Measurements from ENCODE around the gene FOXD1.
"Not testable (repeated sequence)": the region's sequence is repeated elsewhere in the genome, so short reads cannot be mapped to it uniquely, and the experiment has no call there.

Gene FOXD1

DNA sequence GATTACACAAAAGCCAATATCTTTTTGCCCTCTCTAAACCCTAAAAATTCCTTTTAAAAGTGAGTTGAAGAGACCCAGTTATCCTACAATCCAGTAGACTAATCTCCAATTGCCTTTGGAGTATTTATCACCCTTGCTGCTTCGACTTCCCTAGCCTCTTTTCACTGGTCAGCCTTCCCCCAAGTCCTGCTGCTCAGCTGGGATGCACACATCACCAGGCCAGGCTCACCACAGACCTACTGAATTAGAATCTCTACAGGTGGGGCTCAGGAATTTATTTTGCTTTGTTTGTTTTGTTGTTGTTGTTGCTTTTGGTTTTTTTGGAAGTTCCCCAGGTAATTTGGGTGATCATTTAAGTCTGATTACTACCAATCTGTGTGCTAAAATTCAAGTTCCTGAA is 11.6 kb upstream of the FOXD1 start:
- DNase-seq = no peak

DNA sequence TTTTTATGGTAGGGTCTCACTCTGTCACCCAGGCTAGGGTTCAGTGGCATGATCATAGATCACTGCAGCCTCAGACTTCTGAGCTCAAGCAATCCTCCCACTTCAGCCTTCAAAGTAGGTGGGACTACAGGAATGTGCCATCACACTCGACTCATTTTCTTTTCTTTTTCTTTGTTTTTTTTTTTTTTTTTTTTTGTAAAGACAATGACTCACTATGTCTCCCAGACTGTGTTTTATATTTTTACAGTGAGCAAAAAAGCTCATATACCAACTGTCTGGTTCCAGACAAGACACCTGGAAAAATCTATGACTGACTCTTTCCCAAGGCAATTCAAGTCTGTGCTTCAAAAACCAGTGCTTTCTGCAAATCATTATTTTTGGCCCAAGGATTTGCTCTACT is 10.8 kb upstream of the FOXD1 start:
- no peak for DNase-seq

DNA sequence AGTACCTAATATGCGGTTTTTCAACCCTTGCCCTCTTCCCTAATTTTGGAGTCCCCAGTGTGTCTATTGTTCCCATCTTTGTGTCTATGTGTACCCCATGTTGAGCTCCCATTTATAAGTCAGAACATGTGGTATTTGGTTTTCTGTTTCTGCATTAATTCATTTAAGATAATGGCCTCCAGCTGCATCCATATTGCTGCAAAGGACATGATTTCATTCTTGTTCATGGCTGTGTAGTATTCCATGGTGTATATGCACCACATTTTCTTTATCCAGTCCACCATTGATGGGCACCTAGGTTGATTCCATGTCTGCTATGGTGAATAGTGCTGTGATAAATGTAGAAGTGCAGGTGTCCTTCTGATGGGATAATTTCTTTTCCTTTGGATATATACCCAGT is 7.9 kb upstream of the FOXD1 start:
- not testable (repeated sequence) for DNase-seq

DNA sequence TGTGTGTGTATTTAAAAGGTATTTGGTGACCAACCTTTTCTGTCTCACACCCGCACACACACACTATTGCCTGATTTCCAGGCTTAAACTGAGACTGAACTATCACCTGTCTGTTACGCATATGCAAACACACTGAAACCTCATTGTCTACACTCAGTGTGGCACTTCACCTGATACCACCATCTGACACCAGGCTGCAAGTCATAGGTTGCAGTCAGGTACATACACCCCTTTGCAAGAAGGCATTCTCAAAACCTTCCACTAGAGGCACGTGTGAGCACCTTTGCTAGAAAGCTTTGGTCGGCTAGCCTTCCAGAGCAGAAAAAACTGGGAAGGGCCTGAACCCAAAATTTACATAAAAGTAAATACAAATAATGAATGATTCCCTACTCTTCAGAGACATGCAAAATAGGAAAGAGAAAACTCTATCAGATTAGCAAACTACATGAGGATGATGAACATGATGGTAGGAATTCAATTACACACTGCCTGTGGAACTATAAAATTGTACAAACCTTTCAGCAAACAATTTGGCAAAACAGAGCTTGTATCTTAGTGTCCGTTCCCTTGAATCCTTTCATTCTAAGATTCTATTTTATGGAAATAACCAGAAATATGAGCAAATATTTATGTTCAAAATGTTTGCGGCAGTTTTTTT is 5.9 kb upstream of the FOXD1 start:
- peak; percentile 96 for DNase-seq

DNA sequence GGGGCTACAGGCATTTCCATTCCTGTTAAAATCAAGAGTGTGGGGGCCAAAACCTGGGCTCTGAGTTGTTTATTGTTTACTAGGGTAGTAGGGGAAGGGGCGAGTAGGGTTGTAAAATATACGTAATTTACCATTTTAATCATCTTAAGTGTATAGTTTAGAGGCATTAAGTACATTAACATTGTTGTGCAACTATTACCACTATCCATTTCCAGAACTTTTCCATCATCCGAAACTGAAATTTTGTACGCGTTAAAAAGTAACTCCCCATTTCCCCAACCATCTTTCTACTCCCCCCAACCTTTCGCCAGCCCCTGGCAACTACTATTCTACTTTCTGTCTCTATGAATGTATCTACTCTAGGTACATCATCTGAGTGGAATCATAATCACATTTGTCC is 3.6 kb upstream of the FOXD1 start:
- no peak for DNase-seq

DNA sequence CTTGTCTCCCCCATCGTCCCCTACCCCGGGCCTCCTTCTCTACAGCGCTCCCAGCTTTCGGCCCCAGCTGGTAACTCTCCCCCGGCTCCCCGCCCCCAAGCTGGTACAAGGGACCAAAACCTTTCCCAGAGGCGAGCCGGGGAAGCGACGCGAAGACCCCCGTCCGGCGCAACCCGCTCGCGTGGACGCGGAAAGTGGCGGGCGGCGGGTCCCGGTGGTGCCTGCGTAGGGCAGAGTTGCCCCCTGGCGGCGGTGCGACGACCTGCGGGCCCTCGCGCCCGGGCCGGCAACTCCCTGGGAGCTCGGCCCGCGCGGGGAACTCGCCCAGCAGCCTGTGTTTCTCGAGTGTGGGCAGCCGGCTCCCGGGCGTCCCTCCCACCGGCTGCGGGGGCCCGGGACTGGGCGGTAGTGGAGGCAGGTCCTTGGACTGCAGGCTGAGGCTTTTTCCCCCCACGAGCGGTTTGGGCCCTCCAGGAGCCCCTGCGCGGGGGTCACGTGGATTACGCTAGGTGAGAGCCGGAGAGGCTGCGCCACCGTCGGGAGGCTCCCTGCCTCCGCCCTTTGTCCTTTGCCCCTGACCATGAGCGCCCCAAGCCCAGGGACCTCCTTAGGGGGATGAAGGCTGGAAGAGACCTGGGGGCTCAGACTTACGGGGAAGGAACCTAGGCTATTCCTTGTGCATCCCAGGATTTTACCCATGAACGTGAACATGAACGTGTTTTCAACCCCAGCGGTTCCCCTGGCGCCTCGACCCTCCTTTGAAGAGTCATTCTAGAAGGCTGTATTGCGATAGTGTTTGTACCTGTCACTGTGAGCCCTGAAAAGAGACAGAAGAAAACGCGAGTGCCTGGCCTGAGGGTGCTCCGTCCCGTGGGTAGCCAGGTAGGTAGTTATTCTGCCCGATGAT is 2.9 kb upstream of the FOXD1 start:
- DNase-seq = peak; percentile 48

DNA sequence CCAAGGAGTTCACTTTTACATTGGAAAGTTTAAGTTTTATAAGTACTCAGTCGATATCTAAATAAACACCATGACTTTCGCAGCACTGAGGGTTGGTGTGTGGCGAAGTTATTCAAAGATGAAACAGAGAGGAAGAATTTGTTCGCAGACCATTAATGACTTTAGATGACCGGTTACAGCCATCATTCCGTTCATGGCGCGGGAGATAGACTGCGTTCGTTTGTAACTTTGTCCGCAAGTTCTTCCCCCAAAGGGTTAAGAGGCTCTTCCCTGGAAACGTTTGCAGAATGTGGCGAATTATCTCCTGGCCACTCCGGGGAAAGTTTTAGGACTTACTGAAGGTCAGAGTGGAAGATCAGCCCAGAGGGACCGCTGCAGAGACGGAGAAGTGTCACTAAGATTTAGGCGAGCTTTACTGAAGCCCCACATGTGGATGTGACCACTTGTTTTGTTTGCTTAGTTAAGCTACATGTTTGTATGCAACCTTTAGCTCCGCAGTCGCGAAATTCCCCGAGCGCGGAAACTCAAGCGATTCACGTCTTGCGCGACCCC is 2.2 kb upstream of the FOXD1 start:
- no peak for DNase-seq

DNA sequence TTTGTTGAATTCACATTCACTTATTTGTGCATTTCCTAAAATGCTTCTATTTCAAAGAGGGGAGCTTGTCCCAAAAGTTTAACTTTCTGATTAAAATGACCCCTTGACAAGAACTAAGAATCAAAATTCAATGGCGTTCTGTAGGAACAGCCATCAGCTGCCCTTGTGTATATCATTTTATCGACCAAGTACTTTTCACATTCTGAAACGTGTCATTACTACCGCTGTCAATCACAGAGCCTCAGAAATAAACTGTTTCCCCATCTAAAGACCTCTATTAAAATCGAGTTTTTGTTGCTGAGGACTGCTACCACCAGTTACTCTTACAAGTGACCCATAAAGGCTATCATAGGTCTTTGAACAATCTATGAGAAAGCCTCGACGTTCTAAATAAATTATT is 1.6 kb upstream of the FOXD1 start:
- no peak for DNase-seq

DNA sequence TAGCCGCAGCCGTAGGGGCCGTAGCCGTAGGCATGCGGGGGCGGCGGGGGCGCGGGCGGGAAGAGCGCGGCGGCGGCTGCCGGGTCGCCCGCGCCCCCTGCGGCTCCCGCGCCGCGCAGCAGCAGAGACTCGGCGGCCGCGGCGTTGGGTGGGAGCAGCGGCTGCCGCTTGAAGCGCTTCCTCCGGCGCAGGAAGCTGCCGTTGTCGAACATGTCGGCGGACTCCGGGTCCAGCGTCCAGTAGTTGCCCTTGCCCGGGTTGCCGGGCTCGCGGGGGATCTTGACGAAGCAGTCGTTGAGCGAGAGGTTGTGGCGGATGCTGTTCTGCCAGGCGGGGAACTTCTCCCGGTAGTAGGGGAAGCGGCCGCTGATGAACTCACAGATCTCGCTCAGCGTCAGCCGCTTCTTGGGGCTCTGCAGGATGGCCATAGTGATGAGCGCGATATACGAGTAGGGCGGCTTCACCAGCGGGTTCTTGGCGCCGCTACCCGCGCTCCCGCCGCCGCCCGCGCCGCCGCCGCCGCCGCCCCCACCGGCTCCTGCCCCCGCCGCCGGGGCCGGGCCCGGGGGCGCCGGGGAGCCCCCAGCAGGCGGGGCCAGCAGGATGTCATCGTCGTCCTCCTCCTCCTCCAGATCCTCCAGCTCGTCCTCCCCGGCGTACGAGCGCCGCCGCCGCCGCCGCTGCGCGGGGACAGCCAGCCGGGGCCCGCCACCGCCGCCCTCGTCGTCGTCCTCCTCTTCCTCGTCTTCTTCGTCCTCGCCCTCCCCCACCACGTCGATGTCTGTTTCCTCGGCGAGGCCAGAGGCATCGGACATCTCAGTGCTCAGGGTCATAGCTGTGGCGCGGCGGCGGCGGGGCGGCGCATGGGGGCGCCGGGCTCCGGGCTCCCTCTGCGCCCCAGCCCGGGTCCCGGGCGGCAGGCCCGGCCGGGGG is 781 bp downstream of the FOXD1 start:
- peak; percentile 45 for DNase-seq

DNA sequence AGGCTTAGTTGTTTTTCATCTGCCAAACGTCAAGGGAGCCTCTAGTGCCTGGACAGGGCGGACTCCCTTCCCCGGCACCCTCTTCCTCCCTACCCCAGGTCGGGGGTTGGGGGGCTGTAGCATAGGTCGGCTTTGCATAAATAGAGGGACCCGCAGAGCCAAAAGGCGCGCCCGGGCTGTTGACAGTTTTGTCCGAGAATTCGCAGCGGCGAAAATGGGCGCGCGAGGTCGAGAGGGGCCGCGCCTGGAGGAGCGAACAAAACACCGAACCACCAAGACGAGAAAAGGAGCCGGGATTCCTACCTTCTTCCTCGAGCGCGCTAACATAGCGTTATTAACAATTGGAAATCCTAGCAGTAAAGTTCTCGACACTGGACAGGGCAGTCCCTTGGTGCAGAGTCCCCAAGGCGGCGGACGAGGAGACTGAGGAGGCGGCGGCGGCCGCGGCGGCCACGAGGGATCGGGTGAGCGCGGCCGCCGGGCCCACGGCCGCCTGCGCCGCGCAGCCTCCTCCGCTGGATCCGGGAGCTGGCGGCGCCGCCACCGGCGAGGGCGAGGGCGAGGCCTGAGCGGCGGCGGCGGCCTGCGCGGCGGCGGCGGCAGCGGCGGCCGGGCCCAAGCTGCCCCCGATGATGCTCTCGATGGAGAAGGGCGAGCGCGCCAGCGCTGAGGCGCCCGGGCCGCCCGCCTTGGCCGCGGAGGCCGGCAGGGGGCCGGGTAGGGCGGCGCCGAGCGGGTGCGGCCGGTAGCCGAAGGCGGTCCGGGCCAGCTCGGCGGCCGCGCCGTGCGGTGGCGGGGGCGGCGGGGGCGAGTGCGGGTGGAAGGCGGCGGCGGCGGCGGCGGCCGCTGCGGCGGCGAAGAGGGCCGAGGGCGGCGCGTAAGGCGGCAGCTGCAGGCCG is 1.7 kb downstream of the FOXD1 start:
- no peak for DNase-seq

DNA sequence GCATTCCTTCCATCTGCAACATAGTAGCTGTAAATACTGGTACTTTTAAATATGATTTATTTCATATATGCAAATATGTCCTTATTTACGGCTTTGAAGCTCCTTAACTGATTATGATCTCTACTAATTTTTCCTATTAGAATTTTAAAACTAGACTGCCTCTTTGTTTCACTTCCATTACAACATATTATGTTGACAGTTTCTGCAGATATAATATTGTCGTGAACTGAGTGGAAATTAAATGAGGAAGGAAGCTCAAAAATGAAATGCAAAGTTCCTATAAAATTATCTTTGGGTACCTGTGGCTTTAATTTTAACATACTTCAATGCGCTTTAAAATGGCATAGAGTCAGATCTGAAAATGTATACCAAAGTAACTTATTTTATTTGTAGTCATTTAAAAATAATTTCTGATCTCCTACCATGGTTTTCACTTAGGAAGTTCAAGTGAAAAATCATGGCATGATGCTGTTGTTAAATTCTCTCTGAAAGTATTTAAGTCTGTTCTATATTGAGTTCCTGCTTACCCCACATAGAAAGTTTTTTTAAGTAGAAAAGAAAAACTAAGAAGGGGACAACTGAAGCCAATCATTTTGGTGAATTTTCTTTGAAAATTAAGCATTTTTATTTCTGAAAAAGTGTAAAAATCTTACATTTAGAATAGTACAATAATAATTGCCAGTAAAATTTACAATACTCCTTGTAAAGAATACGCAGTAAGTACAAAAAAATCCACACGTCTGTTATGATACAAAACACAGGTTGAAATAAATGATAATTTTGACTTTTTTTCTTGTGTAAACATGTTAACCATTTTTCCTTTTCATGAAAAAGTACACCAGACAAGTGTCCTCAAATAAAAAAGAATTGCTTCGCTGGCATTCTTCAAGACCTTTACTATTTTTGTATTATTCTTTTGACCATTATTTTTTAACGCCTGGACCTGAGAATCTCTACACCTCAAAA is 2.6 kb downstream of the FOXD1 start:
- DNase-seq = no peak

DNA sequence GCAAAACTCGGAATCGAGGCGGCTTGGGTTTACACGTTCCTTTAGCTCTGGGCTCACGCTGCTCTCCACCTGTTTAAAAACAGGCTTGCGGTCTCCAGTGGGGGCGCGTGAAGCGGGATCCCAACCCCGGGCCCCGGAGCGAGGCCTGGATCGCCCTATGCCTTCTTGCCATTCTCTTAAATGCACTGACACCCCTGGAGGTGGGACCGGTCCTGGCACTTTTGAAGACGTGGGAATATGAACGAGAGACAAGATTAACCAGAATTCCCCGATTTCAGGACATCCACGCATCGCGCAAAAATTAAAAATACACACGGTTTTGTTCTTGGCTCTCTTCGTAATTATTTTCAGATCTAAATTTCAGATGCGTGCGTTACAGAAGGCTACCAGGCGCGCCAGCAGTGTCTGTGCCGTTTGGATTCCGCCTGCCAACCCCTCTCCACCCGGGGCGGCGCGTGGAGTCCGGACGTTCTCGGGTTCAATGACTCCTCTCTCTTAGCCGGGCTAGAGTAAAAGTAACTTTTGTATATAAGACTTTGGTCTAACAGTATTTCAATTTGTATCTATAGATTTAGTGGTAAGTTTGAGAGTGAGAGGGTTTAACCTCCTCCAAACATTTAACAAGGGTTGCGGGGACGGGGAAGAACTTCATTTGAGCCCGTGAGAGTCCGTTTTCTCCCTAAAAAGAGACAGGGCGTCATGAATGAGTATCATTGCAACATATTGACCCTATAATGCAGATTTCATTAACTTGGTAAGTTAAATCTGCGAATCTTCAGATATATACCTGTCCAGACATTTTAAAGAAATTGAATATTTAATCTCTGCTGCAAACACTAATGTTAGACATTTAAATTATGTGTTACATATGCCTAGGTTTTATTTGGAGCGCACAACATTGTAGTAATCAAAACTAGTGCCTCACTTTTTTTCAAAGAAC is 3.8 kb downstream of the FOXD1 start:
- DNase-seq = no peak

DNA sequence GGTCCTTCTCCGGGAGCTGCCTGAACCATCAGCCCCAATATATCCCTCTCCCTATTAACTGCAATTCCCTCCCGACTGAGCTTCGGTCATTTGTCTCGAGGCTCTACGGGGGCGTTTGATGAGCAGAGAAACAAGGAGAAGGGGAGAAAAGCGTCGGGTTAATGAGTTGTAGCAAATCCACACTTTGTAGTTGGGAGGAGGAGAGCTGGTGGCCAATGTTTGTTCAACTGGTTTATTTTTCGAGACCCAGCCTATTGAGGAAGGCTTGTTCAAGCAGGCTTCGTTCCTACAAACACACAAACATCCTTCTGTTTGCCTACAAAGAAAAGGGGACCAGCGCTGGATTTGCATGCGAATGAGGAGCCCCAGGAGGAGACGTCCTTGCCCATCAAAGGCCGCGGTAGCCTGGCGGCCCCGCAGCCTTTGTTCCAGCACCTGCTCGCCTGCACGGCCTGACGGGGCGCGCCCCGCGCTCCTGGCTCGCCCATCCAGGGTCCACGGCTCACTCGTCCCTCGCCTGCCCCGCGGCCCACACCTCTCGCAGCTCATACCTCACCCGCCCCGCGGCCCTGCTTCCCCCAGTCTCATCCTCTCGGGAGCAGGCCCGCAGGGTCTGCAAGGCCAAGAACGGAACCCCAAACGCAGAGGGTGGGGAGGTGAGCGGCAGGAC is 4.6 kb downstream of the FOXD1 start:
- no peak for DNase-seq

DNA sequence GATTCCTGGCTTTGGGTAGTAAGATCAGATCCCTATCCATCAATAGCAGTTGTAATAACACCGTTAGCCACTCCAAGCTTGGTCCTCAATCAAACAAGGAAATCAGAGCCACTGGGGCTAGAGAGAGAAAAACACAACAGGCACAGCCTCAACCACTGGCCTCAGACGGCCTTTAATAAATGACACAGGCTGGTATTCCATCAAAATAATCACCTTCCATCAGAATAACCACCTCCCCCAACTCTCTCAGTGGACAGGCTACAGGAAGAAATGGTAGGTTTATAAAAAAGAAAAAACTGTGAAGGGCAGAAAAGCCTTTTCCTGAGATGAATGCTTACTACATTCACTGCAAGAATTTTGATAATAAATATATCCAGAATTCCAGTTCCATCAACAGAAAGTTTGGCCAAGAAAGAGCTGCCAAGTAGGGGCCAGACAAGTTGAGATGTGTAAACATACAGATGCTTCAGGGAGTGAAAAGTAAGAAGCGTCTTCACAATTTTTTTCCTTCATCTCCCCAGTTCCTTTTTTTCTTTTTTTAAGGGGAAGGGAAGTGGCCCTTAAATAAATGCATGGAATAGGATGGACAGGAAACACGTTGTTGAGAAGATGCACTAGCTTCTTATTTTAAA is 5.5 kb downstream of the FOXD1 start:
- no peak for DNase-seq

DNA sequence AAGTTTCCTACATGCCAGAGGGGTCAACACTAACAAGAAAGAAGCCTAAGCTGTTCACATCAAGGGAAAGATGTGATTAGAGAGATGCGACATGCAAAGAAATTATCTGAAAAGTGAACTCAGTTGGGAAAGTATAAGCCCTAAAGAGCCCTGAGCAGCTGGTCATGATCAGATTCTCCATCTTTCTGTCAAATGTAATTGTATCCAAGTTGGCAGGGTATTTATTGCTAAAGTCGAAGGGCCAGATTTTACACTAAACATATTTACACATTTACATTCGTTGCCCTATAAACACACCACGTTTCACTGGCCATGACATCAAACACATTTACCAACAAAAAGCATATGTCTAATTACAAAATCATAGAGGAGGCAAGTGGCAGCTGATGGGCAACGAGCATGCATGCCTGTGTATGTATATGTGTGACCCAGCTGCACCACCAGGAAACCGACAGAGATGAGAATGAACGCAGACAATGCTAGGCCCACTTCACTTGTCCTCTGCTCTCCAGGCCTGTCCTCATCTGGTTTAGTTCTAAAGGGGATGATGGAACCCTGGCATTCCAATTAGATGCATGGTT is 6.3 kb downstream of the FOXD1 start:
- DNase-seq = no peak

DNA sequence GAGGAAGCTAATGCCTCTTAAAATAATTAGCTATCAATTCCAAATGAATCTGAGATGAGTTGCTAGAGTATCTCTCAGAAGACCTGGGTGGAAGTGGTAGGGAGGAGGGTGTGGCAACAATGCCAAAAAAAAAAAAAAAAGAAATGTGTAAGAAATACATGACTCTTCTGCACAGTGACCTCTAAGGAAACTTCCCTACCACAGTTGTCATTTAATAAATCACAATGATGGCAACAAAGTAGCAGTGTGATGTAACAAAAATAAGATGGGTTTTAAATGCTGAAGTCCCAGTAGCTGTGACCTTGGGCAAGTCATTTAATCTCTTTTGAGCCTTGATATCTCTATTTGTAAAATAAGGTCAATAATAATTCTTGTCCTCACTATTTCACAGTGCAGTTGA is 7.2 kb downstream of the FOXD1 start:
- DNase-seq = no peak

DNA sequence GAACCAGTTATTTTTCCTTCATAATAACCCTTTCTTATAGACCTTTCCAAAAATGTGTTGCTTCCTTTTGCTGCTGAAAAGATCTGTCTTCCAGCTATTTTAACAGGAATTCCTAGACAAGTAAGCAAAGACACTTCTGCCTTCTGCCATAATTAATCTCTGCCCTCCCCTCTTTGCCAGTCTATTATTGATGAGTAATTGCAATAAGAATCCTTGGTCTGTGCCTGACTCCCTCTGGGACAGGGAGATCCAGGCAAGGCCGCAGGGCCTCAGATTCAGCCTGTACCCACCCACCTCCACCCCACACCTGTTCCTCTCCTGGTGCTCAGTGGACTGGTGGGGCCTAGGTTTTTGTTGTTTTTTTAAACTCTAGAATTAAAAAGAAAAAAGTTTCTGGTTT is 8.3 kb downstream of the FOXD1 start:
- DNase-seq = no peak
